HG03095 (cell line): ENCODE results near the gene SNX17.
A peak's percentile ranks its signal among the peaks of the same experiment; 100 is the strongest.

Source experiments
- ATAC-seq: cut with Tn5 transposase; IDR thresholded peaks from one replicate; pipeline ENCODE4 v1.9.1; 2021; ENCODE audit warnings: moderate library complexity; ENCODE audit not compliant: unreplicated experiment

The SNX17 gene

DNA sequence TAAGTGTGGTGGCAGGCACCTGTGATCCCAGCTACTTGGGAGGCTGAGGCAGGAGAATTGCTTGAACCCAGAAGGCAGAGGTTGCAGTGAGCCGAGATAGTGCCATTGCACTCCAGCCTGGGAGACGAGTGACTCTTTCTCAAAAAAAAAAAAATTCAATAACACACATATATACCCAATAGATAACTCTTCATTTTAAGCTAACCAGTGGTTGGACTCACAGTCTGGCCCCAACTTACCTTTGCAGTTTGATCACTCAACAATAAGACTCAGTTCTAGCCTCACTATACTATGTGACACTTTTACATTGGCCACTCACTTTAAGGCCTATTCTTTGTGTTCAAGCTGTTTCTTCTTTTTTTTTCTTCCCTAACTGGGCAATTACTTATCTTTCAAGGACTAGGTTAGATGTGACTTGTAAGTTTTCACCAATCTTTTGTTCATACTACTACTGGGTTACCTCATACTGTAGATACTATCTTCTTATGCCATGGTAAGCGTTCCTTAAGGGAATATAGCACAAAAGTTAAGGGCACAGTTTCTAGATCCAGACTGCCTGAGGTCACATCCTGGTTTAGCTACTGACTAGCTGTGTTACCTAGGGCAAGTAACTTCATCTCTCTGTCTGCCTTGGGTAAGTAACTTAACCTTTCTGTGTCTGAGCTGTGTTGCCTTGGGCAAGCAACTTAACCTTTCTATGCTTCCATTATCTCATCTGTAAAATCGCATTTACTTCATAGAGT is 7.6 kb upstream of the SNX17 start:
- no peak for ATAC-seq

DNA sequence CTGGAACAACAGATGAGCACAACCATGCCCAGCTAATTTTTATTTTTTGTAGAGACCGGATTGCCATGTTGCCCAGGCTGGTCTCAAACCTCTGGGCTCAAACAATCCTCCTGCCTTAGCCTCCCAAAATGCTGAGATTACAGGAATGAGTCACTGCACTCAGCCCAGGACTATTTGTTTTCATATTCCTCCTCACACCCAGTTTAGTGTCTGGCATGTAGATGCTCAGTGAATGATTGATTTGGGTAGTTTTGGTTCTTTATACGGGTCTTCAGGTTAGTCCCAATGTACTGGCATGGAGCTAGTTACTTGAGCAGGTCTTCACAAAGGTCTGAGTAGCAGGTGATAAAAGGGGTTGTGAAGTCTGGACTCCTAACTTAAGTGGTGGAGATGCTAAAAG is 6.5 kb upstream of the SNX17 start:
- ATAC-seq, result no peak

DNA sequence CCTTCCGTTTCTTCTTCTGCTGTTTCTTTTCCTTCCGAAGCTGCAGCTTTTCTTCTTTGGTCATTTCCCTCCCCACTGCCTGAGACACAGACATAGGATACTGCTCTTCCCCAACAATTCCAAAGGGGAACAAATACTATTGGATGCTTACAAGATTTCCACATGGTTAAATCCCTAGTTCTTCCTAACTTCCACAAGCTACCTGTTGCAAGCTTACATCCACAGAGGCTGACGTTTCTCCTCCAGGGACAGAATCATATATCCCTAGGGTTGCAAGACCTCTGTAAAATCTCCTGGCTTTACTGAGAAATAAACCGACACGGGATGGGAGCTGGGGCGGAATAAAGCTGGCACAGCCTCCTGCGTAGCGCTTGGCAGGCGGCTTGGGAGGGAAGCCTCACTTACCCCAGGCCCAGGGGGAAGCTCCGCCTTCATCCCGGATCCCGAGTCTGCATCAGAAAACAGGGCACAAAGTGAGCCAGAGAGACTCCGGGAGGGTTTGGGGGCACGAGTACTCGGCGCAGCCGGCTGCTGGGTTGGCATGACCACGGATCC is 868 bp upstream of the SNX17 start:
- peak; percentile 15 for ATAC-seq

DNA sequence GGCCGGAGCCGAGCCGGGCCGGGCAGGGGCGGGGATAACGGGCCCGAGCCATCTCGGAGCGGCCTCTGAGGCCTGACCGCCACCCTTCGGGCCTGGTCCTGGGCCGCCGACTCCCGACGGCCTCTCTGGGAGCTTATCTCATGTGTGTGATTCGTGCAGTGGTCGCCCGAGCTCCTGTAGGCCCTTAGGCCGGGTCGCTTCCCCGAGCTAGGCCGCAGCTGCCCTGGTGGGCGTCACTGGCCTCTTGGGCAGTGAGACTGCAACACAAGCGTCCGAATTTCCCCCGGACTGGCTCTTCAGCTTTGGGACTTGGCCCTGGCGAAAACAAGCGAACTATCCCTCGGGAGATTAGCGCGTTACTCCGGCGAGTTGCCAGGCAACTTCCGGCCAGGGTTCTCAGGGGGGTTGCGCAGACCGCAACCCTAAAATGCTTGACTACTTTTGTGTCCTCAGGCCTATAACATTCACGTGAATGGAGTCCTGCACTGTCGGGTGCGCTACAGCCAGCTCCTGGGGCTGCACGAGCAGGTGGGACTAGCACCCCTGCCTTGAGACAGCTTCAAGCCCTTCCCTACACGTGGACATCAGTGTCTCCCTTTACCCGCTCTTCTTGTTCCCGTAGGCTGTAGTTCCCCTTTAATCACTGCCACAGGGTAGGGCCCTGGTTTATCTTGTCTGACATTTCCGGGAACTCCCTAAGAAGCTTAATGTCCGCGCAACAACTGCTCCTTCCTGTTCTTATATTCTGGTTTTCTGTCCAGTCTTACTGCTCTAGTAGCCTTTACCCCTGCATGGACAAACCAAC is 602 bp downstream of the SNX17 start:
- no peak for ATAC-seq

DNA sequence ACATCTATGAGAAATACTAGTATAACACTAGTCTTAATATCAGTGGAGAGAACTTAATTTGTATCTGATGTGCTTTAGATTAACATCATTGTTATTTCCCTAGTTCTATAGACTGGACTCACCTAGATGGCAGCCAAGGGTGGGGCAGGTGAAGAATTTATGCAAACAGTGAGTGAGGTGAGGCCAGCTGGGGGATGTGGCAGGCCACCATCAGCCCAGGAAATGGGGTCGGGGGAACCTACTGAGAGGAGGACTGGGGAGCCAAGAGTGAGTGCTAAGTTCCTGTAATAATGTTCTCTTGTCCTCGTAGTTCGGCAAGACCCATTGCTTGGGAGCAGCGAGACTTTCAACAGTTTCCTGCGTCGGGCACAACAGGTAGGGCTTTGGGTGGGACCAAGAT is 2.5 kb downstream of the SNX17 start:
- no peak for ATAC-seq

DNA sequence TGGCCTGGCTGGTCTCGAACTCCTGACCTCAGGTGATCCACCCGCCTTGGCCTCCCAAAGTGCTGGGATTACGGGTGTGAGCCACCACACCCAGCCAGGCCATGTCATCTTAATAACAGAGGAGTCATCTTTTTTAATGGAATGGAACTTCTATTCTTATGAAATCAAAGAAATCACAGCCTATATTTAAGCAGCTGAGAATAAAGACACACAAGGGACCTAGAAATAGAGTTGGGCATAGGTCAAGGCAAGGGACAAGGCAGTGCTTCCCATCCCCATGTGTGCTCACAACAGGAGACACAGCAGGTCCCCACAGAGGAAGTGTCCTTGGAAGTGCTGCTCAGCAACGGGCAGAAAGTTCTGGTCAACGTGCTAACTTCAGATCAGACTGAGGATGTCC is 3.2 kb downstream of the SNX17 start:
- ATAC-seq, result no peak

DNA sequence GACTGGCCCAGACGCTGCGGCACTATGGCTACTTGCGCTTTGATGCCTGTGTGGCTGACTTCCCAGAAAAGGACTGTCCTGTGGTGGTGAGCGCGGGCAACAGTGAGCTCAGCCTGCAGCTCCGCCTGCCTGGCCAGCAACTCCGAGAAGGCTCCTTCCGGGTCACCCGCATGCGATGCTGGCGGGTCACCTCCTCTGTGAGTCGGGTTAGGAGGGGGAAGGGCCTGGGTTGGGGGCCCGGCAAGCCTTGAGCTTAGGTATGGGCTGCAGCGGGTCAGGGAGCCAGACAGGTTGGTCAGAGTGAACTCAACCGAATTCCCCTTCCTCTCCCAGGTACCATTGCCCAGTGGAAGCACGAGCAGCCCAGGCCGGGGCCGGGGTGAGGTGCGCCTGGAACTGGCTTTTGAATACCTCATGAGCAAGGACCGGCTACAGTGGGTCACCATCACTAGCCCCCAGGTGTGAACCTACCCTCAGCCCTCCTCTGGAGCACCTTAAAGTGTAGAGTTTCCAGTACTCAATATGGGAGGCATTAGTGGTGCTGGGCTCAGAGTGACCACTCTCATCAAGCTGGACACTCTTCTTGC is 5.2 kb downstream of the SNX17 start:
- no peak for ATAC-seq

DNA sequence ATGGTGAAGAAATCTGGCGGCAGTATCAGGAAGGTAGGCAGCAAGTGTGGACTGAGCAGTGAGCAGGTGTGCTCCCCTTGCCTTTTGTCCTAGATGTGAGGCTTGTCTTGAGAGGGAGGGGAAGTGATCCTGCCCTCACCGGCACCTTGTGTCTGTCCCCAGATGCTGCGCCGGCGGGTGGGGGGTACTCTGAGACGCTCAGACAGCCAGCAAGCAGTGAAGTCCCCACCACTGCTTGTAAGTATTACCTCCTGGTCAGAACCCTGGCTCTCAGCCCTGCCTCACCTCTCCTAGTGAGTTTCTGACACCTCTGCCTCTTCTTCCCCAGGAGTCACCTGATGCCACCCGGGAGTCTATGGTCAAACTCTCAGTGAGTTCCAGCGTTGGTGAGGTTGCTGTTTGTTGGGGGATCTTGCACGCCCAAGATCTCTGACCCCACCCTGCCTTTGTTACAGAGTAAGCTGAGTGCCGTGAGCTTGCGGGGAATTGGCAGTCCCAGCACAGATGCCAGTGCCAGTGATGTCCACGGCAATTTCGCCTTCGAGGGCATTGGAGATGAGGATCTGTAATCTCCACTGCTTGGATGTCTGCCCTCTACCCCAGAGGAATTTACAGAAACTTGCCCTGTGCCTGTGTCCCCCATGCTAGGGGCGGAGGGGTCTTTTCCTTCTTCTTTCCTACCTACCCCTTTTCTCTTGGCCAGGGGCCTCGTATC is 5.9 kb downstream of the SNX17 start:
- no peak for ATAC-seq

DNA sequence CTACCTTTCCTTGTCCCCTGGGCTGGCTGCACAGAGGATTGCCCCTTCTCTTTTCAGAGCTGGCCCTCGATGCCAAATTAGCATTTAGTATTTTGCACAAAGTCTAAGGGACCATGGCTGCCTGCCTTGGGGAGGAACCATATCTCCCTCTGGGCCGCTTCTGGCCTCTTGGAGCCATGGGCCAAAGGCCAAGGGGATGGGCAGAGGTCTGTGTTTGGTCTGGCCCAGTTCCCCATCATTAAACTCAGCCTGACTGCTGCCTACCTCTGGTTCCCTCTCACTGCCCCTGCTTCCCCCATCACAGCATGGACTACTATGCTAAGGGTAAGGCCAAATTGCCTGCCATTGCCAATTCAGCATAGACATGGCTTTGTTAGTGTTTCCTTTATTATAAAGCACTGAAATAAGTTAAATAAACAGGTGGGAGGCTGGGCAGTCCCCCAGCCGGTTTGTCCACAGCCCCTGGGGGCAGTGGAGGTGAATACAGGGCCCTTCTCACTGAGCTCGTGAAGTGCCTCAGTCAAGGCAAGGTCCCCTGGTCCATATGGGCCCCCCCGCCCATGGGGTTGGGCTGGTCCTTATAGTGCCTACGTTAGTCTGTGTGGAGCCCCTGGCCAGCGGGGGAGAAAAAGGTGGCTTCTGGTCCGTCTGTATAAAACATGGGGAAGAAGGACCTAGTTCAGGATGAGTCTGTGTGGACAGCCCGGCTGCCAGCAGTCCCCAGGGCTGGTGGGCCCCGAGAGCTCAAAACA is 6.6 kb downstream of the SNX17 start:
- no peak for ATAC-seq

DNA sequence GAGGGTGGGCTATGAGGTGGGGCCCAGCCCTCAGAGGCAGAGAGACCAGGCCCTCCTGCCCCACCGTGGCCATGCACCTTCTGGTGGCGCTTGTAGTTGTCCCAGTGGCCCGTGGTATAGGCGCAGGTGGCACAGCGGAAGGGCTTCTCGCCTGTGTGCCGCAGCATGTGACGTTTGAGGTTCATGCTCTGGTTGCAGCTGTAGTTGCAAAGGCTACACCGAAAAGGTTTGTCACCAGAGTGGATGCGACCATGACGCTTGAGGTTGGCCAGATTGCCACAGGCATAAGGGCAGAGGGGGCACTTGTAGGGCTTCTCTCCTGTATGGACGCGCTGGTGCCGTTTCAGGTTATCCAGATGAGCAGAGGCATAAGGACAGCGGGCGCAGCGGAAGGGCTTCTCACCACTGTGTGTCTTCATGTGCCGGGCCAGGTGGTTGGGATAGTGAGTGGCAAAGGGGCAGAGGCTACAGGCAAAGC is 7.2 kb downstream of the SNX17 start:
- no peak for ATAC-seq

DNA sequence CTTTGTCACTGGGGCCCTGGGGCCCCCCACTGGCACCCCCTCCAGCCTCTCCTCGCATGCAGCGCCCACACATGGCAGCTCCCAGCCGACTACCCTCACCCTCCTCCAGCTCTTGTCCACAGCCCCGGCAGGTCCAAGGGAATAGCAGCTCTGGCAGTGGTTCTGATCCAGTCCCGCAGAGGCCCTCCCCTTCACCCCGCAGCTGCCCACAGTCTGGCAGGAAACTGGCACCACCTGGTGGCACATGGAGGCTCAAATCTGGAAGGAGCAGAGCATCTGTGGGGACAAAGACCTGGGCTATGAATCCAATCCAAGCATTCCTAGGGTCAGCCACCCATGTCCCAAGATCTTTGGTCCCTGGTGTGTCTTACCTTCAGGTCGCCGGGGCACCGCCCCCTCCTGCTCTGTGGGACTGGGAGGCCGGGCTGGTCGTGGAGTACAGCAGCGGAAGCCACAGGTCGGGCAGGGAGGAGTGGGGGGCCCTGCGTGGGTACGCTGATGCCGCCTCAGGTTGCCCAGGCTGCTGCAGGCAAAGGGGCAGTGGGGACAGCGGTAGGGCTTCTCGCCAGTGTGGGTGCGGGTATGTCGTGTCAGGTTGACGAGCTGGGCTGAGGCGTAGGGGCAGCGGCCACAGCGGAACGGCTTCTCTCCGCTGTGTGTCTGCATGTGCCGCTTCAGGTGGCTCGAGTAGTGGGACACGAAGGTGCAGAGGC is 7.8 kb downstream of the SNX17 start:
- no peak for ATAC-seq

DNA sequence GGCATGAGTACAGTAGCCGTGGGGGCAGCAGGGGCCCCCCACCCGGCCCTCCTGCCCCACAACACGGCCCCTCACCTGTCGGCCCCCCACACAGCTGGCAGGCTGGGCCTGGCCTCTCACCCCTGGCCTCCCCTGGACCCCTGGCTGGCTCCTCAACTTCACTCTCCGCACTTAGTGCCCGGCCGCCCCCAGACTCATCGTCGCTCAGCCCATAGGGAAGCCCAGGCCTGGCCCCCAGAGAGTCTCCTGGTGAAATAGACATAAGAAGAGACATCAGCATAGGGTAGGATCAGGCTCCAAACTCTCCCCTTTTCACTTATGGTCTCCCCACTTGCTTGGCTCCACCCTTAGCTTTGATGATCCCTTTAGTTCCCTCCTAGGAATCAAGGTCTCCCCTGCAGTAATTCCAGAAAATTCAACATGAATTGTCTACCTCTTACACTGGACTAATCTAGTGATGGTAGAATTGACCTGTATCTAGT is 8.4 kb downstream of the SNX17 start:
- ATAC-seq, result no peak

DNA sequence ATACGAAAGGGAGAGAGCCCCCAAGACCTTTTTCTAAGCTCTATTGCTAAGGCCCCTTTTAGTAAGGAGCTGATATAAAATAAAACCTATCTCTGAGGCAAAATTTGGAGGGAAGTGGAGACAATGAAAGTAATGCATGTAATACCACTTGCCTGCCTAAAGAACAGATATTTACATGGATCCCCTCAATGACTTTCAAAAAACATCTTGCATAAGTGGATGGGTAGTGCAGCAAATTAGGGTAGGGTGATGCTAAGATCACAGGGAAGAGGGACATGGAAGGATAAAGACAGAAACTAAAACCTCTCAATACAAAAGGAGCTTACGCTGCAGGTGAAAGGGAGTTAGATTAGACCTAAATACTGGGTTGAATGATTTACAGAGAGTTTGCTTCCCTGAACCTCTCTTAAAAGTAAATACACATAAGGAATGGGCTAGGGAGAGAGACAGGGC is 9.0 kb downstream of the SNX17 start:
- no peak for ATAC-seq

DNA sequence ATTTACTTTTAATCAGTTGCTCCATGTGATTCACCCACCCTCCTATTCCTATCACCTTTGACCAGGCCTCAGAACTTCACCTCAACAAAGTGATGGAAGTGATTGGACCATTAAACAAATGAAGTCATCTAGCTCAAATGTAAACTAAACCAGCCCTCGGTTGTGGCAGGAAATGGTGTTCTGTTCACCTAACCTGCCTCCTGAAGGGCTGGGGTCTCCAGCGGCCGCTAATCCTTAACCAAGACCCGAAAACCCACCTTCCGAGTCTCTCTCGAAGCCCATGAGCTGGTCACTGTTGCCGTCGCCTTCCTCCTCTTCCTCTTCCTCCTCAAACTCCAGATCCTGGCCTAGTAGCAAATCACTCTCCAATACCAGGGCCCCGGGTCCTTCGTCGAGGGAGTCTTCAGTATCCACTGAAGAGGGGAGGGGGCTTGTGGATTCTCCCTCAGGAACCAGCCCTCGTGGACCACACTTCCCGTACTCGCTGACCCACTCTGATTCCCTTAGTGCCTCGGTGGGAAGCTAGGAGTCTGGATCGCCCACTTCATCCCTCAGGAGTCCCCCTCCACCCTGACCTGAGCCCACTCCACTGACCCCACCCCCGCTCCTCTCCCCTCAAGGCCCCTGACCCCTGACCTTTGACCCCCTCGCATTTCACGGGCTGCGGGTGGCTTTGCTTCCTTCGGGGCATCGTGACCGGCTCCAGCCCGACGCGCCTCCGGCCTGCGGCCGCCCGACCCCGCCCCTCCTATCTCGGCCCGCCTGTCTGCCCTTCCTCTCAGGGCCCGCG is 9.6 kb downstream of the SNX17 start:
- ATAC-seq, result peak; percentile 36

DNA sequence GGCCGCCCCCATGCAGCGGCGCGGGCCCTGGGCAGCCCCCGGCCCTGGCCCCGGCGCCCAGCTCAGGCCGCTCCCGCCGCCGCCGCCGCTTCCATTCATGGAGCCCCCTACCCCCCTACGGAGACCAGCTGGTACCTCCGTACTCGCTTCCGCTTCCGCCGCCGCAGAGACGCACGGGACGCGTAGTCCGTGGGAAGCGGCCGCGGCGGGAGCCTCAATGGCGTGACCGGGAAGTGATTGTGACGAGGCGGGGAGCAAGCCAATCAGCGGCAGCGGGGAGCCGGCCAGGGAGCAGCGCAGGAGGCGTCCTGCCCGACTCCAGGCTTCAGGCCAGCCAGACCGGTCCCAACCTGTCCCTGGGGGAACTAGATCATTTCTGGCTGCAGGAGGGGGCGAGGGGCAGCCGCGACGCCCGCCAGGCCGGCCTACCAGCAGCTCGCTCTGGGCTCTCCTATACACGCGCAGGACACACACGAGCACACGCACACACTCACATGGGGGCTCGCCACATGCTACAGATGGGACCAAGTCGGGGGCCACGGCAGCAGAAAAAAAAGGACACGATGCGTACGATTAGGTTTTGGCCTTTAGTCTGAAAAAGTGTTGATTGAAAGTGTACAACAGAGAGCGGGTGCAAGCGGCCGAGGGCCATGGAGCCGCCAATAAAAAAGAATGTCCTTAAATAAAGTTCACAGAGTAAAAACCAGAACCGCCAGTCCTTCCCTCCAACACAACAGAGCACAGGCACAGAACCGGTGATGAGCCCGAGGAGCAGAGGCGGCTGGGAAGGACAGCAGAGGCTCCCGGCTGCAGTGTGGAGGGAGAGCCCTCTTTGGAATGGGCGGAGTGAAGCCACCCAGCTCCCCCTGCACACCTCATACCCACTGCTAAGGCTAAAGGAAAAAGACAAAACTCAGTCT is 10.5 kb downstream of the SNX17 start, which contains the start of gene ZNF513:
Gene ZNF513 (minus strand): TSS at position 109 of the 920 bp plus-strand sequence. CDS start 208 bp downstream, outside the sequence.
- peak; percentile 84 for ATAC-seq

DNA sequence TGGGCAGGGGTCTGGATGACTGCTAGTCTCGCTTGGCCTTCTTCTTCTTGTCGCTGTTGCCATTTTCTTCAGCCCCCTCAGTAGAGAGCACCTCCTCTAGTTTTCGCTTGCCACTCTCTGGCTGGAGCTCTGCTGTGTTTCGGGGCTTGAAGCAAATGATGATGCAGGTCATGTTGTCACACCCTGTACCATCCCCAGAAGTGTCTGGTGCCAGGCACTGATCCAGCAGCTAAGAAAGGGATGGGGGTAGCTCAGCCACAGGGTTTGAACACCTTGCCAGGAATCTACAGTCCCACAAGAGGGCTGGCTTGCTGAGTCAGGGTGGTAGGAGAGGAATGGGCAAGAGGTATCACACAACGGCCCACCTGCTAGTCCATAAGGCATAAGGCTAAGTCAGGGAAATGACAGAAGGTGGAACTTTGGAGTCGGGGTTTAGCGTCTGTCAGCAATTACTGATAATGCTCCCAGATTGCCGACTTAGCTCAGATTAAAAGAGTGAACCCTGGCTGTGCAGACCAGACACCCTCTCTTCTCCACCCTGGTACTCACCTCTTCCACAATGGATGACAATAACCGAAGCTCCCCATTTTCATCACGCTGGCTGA is 11.3 kb downstream of the SNX17 start:
- ATAC-seq, result no peak
